AG10803 (cell line): Measurements from ENCODE around the gene PLEKHJ1.

ENCODE experiments used
- DNase-seq: peaks from one replicate; pipeline ENCODE4 v3.0.0; 2010; ENCODE audit warnings: low read depth
- H3K4me3 ChIP-seq: 2 replicates; pipeline ENCODE4 v1.5.1; 2011; ENCODE audit warnings: mild to moderate bottlenecking, low read length, control low read depth
- TF ChIP-seq, protein P1 (sequence below): conservative IDR thresholded peaks from 2 replicates; pipeline ENCODE4 v1.5.1; 2011; ENCODE audit warnings: mild to moderate bottlenecking, low read length, control low read depth, inconsistent platforms

Gene PLEKHJ1

GRCh38 chr19:2237869-2238153 is 1.7 kb upstream of the PLEKHJ1 start:
- DNase-seq = no peak
- H3K4me3 ChIP-seq = peak overlapping the region; percentile 84
- TF ChIP-seq, protein P1, sequence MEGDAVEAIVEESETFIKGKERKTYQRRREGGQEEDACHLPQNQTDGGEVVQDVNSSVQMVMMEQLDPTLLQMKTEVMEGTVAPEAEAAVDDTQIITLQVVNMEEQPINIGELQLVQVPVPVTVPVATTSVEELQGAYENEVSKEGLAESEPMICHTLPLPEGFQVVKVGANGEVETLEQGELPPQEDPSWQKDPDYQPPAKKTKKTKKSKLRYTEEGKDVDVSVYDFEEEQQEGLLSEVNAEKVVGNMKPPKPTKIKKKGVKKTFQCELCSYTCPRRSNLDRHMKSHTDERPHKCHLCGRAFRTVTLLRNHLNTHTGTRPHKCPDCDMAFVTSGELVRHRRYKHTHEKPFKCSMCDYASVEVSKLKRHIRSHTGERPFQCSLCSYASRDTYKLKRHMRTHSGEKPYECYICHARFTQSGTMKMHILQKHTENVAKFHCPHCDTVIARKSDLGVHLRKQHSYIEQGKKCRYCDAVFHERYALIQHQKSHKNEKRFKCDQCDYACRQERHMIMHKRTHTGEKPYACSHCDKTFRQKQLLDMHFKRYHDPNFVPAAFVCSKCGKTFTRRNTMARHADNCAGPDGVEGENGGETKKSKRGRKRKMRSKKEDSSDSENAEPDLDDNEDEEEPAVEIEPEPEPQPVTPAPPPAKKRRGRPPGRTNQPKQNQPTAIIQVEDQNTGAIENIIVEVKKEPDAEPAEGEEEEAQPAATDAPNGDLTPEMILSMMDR = no peak

DNA sequence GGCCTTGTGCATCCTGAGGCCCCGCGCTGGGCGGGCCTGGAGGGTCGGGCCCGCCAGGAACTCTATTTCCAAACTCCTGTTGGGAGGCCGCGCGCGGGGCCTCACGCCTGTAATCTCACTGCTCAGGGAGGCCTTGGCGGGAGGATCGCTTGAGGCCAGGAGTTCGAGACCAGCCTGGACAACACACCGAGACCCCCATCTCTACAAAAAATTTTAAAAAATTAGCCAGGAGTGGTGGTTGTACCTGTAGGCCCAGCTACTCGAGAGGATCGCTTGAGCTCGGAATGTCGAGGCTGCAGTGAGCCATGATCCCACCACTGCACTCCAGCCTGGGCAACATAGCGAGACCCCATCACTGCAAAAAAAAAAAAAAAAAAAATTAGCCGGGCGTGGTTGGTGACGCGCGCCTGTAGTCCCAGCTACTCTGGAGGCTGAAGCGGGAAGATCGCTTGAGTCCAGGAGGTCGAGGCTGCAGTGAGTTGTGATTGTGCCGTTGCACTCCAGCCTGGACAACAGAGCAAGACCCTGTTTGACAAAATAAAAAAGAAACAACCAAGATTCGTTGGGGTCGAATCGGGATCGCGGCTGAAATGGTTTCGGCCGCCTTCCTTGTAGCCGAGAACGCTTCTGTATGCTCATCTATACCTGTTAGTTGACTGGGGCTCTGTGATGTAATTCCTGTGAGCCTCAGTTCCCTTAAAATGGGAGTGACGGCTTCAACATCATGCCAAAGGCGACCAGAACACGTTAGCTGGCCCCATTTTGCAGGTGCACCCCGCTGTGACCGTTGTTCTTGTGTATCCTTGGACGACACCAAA is 1.1 kb upstream of the PLEKHJ1 start:
- TF ChIP-seq, protein P1 = no peak
- H3K4me3 ChIP-seq = peak overlapping the region; percentile 84
- DNase-seq = no peak

- DNase-seq = no peak
- peak overlapping the region; percentile 77 for H3K4me3 ChIP-seq
- TF ChIP-seq, protein P1 = no peak
Observed at GRCh38 chr19:2236064-2236313, 140 bp downstream of the PLEKHJ1 start.

GRCh38 chr19:2235381-2236063 is 607 bp downstream of the PLEKHJ1 start:
- no peak for DNase-seq
- TF ChIP-seq, protein P1 = no peak
- H3K4me3 ChIP-seq = peak overlapping the region; percentile 77

- TF ChIP-seq, protein P1 = no peak
- DNase-seq = no peak
Observed at GRCh38 chr19:2234996-2235380, 1.1 kb downstream of the PLEKHJ1 start.

DNA sequence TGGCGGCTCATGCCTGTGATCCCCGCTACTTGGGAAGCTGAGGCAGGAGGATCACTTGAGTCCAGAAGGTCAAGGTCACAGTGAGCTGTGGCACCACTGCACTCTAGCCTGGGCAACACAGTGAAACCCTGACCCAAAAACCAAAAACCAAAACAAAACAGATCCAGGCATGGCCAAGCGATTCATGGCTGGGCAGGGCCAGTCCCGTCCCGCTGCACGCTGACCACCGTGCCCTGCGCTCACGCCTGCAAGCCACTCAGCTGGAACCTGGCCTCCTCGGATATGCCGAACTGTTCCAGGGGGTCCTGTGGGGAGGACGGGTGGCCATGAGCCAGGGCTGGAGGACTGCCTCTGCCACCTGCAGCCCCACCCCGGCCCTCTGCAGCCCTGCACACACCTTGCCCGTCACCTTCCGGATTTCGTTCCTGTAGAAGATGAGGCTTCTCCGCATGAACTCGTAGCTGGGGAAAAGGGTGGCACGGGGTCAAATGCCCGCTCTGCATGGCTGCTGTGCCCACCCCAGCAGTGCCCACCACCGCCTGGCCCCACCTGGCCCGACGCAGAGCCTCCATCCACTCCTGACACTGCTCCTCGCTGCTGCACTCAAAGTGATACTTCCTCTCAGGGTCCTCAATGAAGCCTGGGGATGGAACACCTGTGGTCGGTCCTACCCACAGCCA is 2.4 kb downstream of the PLEKHJ1 start:
- H3K4me3 ChIP-seq = no peak overlapping the region
- TF ChIP-seq, protein P1 = no peak
- no peak for DNase-seq

More at GRCh38 chr19:2234996-2235380, 1.1 kb downstream of the PLEKHJ1 start:
- H3K4me3 ChIP-seq = peak overlapping the region; percentile 77
